HUES64 (cell line): ENCODE data around the gene DUSP22.

Source experiments
- H3K27ac ChIP-seq: 2 replicates; pipeline ENCODE4 v1.7.0; 2013; ENCODE audit warnings: low read depth, low read length, inconsistent platforms
- H3K27me3 ChIP-seq: 2 replicates; pipeline ENCODE4 v1.6.1; 2013; ENCODE audit warnings: mild to moderate bottlenecking, low read length; ENCODE audit not compliant: insufficient read depth
- H3K36me3 ChIP-seq: 2 replicates; pipeline ENCODE4 v1.6.1; 2013; ENCODE audit warnings: mild to moderate bottlenecking, low read length; ENCODE audit not compliant: insufficient read depth
- H3K4me1 ChIP-seq: 2 replicates; pipeline ENCODE4 v1.6.1; 2013; ENCODE audit warnings: mild to moderate bottlenecking, low read length, moderate library complexity; ENCODE audit not compliant: insufficient read depth
- H3K4me3 ChIP-seq: 2 replicates; pipeline ENCODE4 v1.5.1; 2013; ENCODE audit warnings: mild to moderate bottlenecking, low read length, moderate library complexity
- H3K9ac ChIP-seq: 2 replicates; pipeline ENCODE4 v1.6.1; 2013; ENCODE audit warnings: mild to moderate bottlenecking, low read depth, low read length
- H3K9me3 ChIP-seq: 2 replicates; pipeline ENCODE4 v1.6.1; 2013; ENCODE audit warnings: low read depth, low read length; ENCODE audit not compliant: insufficient read depth
- WGBS: fragments of 150-250, 120-280 bp; methylation state at CpG from one replicate; pipeline ENCODE4 v1.1.7; 2013; ENCODE audit warnings: missing lambda C conversion rate; 5-methylcytosine and 5-hydroxymethylcytosine counted together

Gene DUSP22

GRCh38 chr6:299104-299980, 7.1 kb downstream of the DUSP22 start:
- WGBS = 80% methylated on average over 10 of the region's 10 CpGs
- Histone ChIP-seq H3K27me3 (no peaks in the 10 kb centered on the region), H3K4me1 (peaks cover 18% of the 10 kb centered on the region), H3K27ac (no peak overlapping the region), H3K9ac (no peak overlapping the region), H3K36me3 (no peaks in the 10 kb centered on the region), H3K4me3 (no peak overlapping the region), H3K9me3 (peaks cover 27% of the 10 kb centered on the region; the same call in 1 of the 2 replicates)

DNA sequence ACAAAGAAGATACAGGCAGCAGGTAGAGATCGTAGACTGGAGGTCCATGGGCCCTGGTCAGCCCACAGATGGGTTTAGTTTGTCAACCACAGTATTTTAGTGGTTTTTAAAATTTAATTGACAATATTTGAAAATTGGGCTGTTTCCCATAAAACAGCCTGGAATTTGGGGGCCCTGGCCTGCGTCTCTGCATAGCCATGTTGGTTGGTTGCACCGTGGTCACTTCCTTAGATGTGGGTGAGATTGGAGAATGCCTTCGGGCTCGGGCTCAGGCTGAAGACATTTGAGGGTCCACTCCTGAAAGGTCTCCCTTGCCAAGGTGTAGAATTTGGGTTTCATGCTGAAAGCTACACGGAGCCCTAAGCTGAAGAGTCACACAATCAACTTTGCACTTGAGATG, 7.7 kb downstream of the DUSP22 start:
- no peak overlapping the region for H3K9ac ChIP-seq
- no peaks in the 10 kb centered on the region for H3K27me3 ChIP-seq
- no peak overlapping the region for H3K4me3 ChIP-seq
- peaks cover 27% of the 10 kb centered on the region; the same call in 1 of the 2 replicates for H3K9me3 ChIP-seq
- H3K36me3 ChIP-seq = no peaks in the 10 kb centered on the region
- H3K27ac ChIP-seq = no peak overlapping the region
- H3K4me1 ChIP-seq = peaks cover 18% of the 10 kb centered on the region
- WGBS = 92% methylated on average over 6 of the region's 6 CpGs

DNA sequence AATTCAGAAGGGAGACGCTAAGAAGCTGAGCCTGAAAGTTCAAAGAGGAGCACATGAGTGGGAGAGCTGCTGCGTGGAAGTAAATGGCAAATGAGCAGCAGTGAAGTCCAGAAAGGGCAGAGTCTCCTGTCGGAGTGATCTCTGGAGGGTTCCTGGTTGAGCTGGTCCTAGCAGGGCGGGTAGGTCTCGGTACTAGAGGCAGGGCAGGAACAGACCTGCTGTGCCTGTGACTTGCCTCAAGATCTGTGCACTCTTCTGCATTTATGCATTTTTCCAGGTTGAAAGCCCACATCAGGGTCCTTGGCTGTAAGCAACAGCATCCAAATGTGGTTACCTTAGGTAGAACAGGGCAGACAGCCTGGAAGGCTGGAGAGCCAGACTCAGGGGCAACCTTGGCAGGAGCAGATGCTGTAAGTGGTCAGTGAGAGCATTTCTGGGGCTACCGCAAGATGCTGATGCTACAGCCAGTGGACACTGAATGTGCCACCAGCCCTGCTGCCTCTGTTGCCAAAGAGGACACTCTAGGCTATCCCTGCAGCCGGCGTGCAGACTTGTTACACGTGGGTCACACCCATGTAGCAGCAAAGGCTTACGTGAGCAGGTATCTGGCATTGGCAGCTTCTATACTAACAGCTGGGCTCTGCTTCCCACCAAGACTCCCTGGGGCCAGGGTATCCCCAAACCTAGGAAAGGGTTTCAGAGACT, 8.4 kb downstream of the DUSP22 start:
- Histone ChIP-seq H3K27ac (no peak overlapping the region), H3K27me3 (no peaks in the 10 kb centered on the region), H3K36me3 (no peaks in the 10 kb centered on the region), H3K4me3 (no peak overlapping the region), H3K9me3 (peaks cover 30% of the 10 kb centered on the region; the same call in 1 of the 2 replicates), H3K4me1 (peaks cover 18% of the 10 kb centered on the region), H3K9ac (no peak overlapping the region)
- WGBS = 91% methylated on average over 10 of the region's 10 CpGs

GRCh38 chr6:301526-301925, 9.2 kb downstream of the DUSP22 start:
- H3K36me3 ChIP-seq = no peaks in the 10 kb centered on the region
- H3K27ac ChIP-seq = no peak overlapping the region
- WGBS = 90% methylated on average over 7 of the region's 8 CpGs
- H3K9me3 ChIP-seq = peaks cover 30% of the 10 kb centered on the region; the same call in 1 of the 2 replicates
- peaks cover 13% of the 10 kb centered on the region for H3K4me1 ChIP-seq
- H3K27me3 ChIP-seq = no peaks in the 10 kb centered on the region
- no peak overlapping the region for H3K9ac ChIP-seq
- no peak overlapping the region for H3K4me3 ChIP-seq

- H3K27me3 ChIP-seq = no peaks in the 10 kb centered on the region
- no peak overlapping the region for H3K4me3 ChIP-seq
- peaks cover 30% of the 10 kb centered on the region; the same call in 1 of the 2 replicates for H3K9me3 ChIP-seq
- no peak overlapping the region for H3K27ac ChIP-seq
- WGBS = 92% methylated on average over 20 of the region's 20 CpGs
- no peaks in the 10 kb centered on the region for H3K36me3 ChIP-seq
- H3K9ac ChIP-seq = no peak overlapping the region
- H3K4me1 ChIP-seq = peaks cover 9% of the 10 kb centered on the region
Measured at GRCh38 chr6:301929-302705, 9.8 kb downstream of the DUSP22 start.

GRCh38 chr6:302760-303159, 10.5 kb downstream of the DUSP22 start:
- H3K4me1 ChIP-seq = peaks cover 6% of the 10 kb centered on the region
- no peak overlapping the region for H3K27ac ChIP-seq
- no peaks in the 10 kb centered on the region for H3K27me3 ChIP-seq
- H3K9me3 ChIP-seq = peaks cover 30% of the 10 kb centered on the region; the same call in 1 of the 2 replicates
- WGBS = 91% methylated on average over 9 of the region's 9 CpGs
- H3K9ac ChIP-seq = no peak overlapping the region
- H3K36me3 ChIP-seq = no peaks in the 10 kb centered on the region
- H3K4me3 ChIP-seq = no peak overlapping the region

GRCh38 chr6:303263-303662, 11.0 kb downstream of the DUSP22 start:
- Histone ChIP-seq H3K4me1 (peaks cover under 1% of the 10 kb centered on the region; the same call in 1 of the 2 replicates), H3K4me3 (no peak overlapping the region)
- WGBS = 93% methylated on average over 9 of the region's 9 CpGs

GRCh38 chr6:303948-304558, 11.8 kb downstream of the DUSP22 start:
- H3K4me1 ChIP-seq = no peaks in the 10 kb centered on the region
- no peaks in the 10 kb centered on the region for H3K27me3 ChIP-seq
- 92% methylated on average over 21 of the region's 21 CpGs for WGBS
- no peak overlapping the region for H3K27ac ChIP-seq
- no peaks in the 10 kb centered on the region for H3K36me3 ChIP-seq
- no peak overlapping the region for H3K9ac ChIP-seq
- H3K4me3 ChIP-seq = no peak overlapping the region
- peaks cover 26% of the 10 kb centered on the region for H3K9me3 ChIP-seq

More at GRCh38 chr6:303263-303662, 11.0 kb downstream of the DUSP22 start:
- Histone ChIP-seq H3K27me3 (no peaks in the 10 kb centered on the region), H3K27ac (no peak overlapping the region), H3K36me3 (no peaks in the 10 kb centered on the region), H3K9ac (no peak overlapping the region), H3K9me3 (peaks cover 30% of the 10 kb centered on the region)

DNA sequence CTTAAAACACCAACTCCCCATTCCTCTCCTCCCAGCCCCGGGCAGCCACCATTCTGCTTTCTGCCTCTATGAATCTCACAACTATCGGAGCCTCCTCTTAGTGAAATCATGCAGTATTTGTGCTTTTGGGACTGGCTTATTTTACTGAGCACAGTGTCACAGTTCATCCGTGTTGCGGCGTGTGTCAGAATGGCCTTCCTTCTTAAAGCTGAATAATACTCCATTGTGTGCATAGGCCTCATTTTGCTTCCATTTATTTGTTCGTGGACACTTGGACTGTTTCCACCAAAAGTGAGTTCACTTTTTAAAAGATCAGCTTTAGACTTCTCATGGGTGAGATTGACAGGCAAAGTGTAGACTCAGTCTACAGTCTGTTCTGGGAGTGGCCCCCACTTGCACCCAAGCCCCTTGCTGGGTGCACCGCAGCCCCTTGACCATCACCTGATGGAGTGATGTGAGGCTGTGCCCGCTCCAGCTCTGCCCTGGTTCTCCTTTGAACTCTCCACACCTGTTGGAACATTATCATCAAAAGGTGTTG, 12.6 kb downstream of the DUSP22 start:
- no peak overlapping the region for H3K9ac ChIP-seq
- H3K36me3 ChIP-seq = no peaks in the 10 kb centered on the region
- H3K4me3 ChIP-seq = no peak overlapping the region
- WGBS = 91% methylated on average over 8 of the region's 8 CpGs
- H3K9me3 ChIP-seq = peaks cover 25% of the 10 kb centered on the region
- H3K4me1 ChIP-seq = no peaks in the 10 kb centered on the region
- no peak overlapping the region for H3K27ac ChIP-seq
- H3K27me3 ChIP-seq = no peaks in the 10 kb centered on the region

DNA sequence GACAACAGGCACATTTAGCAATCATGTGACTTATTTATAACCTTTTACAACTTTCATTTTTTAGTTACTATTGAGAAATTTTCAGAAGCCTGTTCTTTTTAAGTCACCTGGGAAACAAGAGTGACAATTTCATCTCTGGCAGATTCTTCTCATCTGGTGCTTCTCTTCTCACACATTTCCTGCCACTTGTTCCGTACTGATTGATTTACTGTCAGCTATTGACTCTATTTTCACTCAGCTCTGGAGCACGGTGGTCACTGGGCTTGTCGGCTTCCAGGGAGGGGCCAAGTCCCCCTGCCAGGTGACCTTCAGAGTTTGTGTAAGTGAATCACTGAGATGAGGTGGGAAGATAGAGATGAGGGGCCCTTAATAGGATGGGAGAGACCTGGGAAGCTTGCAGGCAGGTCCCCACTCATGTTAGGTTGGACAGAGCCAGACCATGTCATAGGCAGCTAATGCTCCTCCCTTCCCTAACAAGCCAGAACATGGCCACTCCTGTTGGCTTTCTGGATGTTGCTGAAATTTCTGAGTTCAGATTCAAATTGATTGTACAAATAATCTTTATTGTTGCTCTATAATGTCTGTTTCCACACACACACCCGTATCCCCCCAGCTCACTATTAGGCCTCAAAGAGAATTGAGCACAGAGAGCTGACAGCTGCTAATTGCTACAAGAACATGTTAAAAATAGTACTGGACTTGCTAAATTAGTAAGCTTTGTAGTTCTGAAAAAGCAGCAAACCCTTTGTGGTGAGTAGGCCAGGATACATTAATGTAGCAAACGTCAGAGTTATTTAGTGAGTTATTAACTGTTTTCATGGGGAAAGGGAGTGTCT, 13.3 kb downstream of the DUSP22 start:
- WGBS = 94% methylated on average over 5 of the region's 5 CpGs
- Histone ChIP-seq H3K27me3 (no peaks in the 10 kb centered on the region), H3K4me3 (no peak overlapping the region), H3K36me3 (no peaks in the 10 kb centered on the region), H3K9me3 (peaks cover 19% of the 10 kb centered on the region), H3K4me1 (no peaks in the 10 kb centered on the region), H3K27ac (no peak overlapping the region), H3K9ac (no peak overlapping the region)
